NT2/D1 (cell line): Measurements from ENCODE around the gene MRPS16.

Experiments used
- SUZ12 ChIP-seq: IDR thresholded peaks from 2 replicates; pipeline ENCODE4 v1.6.1; 2011; ENCODE audit not compliant: insufficient read length, insufficient read depth; ENCODE audit errors: extremely low read depth
- YY1 ChIP-seq: IDR thresholded peaks from 2 replicates; pipeline ENCODE4 v1.6.1; 2011; ENCODE audit not compliant: insufficient read length, insufficient read depth
- ZNF274 ChIP-seq: IDR thresholded peaks from 2 replicates; pipeline ENCODE4 v1.6.1; 2011; ENCODE audit warnings: mild to moderate bottlenecking, low read depth, low read length

GRCh38 chr10:73228247-73228646, 24.2 kb downstream of the MRPS16 start:
- TF ChIP-seq ZNF274: no peak
- no peak for TF ChIP-seq YY1
- TF ChIP-seq SUZ12: no peak
